HCT116 (cell line): Measurements from ENCODE around the gene TSPAN5.

Experiments used
- CTCF ChIP-seq, 3 experiments: fragments of 200-600 bp in 1 of 3; sonication (generic) in 1 of 3; IDR thresholded peaks in 2 of 3; conservative IDR thresholded peaks in 1 of 3; 2 replicates each; pipeline ENCODE4 v1.5.1; 2012 to 2017; ENCODE audit warnings: low read depth in 2 of 3, low read length in 2 of 3, antibody characterized with exemption in 1 of 3, borderline replicate concordance in 1 of 3, control low read depth in 1 of 3, mild to moderate bottlenecking in 1 of 3, mixed read lengths in 1 of 3, mixed run types in 1 of 3, moderate library complexity in 1 of 3; ENCODE audit not compliant: insufficient read depth in 1 of 3
- EZH2 ChIP-seq: fragments of 200-600 bp; sonication (generic); IDR thresholded peaks from 2 replicates; pipeline ENCODE4 v1.6.1; 2017; ENCODE audit warnings: antibody characterized with exemption, mixed run types
- JUND ChIP-seq: IDR thresholded peaks from 2 replicates; pipeline ENCODE4 v1.6.1; 2012
- MAX ChIP-seq: IDR thresholded peaks from 2 replicates; pipeline ENCODE4 v1.6.1; 2012
- RAD21 ChIP-seq: IDR thresholded peaks from 2 replicates; pipeline ENCODE4 v1.6.1; 2012; ENCODE audit warnings: low read depth, mild to moderate bottlenecking
- ZFX ChIP-seq: fragments of 450-650 bp; IDR thresholded peaks from 2 replicates; pipeline ENCODE4 v1.6.1; 2017
- ZNF274 ChIP-seq: fragments of 200-500 bp; sonication (Bioruptor generic); IDR thresholded peaks from 2 replicates; pipeline ENCODE4 v1.6.1; 2014; ENCODE audit warnings: mild to moderate bottlenecking, low read depth, low read length, inconsistent platforms
- TF ChIP-seq, protein P1 (sequence below): IDR thresholded peaks from 2 replicates; pipeline ENCODE4 v1.6.1; 2012; ENCODE audit warnings: low read depth

- TF ChIP-seq CTCF (IDR thresholded peaks at IDR 0.05 in 2 of 3, conservative IDR thresholded peaks at IDR 0.05 in 1 of 3; ENCODE audit: borderline replicate concordance in 1 of 3, insufficient read depth in 1 of 3, low read depth in 2 of 3, low read length in 2 of 3), result no peak
- no peak for TF ChIP-seq EZH2
- TF ChIP-seq, protein P1, sequence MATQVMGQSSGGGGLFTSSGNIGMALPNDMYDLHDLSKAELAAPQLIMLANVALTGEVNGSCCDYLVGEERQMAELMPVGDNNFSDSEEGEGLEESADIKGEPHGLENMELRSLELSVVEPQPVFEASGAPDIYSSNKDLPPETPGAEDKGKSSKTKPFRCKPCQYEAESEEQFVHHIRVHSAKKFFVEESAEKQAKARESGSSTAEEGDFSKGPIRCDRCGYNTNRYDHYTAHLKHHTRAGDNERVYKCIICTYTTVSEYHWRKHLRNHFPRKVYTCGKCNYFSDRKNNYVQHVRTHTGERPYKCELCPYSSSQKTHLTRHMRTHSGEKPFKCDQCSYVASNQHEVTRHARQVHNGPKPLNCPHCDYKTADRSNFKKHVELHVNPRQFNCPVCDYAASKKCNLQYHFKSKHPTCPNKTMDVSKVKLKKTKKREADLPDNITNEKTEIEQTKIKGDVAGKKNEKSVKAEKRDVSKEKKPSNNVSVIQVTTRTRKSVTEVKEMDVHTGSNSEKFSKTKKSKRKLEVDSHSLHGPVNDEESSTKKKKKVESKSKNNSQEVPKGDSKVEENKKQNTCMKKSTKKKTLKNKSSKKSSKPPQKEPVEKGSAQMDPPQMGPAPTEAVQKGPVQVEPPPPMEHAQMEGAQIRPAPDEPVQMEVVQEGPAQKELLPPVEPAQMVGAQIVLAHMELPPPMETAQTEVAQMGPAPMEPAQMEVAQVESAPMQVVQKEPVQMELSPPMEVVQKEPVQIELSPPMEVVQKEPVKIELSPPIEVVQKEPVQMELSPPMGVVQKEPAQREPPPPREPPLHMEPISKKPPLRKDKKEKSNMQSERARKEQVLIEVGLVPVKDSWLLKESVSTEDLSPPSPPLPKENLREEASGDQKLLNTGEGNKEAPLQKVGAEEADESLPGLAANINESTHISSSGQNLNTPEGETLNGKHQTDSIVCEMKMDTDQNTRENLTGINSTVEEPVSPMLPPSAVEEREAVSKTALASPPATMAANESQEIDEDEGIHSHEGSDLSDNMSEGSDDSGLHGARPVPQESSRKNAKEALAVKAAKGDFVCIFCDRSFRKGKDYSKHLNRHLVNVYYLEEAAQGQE, result no peak
- no peak for TF ChIP-seq MAX
- TF ChIP-seq ZNF274, result no peak
- no peak for TF ChIP-seq JUND
- TF ChIP-seq ZFX, result no peak
- no peak for TF ChIP-seq RAD21
Observed at GRCh38 chr4:98692411-98692810, 34.0 kb upstream of the TSPAN5 start.
